IMR-90 (cell line): Measurements from ENCODE around the gene HGF. TPM values are rescaled to one million over a fixed set of nuclear protein-coding genes. Genes with fewer than 3 reads are reported as not detected.

ENCODE experiments used
- ATAC-seq: fragments of 200-7000 bp; cut with Tn5 transposase; 2 replicates; pipeline ENCODE4 v1.9.1; 2020; ENCODE audit warnings: low read depth, mild to moderate bottlenecking, moderate library complexity
- BruUV-seq: library from RNA; stranded (reverse); fragments of 400-500 nt; replicated peaks from 2 replicates; lab custom pipeline; 2021; lab: Mats Ljungman, UMichigan
- CTCF ChIA-PET: fragments of 300-600 bp; formaldehyde crosslinking; extraction: SDS; loops from one replicate; lab custom pipeline; 2021; ENCODE audit warnings: antibody characterized with exemption; lab: Yijun Ruan, JAX
- POLR2A ChIA-PET: fragments of 300-600 bp; sonication (Branson Sonifier 250); formaldehyde crosslinking; loops from one replicate; lab custom pipeline; 2022; ENCODE audit warnings: antibody characterized with exemption; ENCODE audit not compliant: unreplicated experiment; lab: Charles Lee
- DNase-seq: peaks from one replicate; pipeline ENCODE4 v3.0.0; 2013
- H2AFZ ChIP-seq: replicated peaks from 2 replicates; pipeline ENCODE3; 2013; ENCODE audit warnings: low read length, mild to moderate bottlenecking; ENCODE audit not compliant: poor library complexity
- H2AK5ac ChIP-seq: 2 replicates; pipeline ENCODE4 v1.6.1; 2013; ENCODE audit warnings: low read depth, low read length, inconsistent platforms
- H2AK9ac ChIP-seq: replicated peaks from 2 replicates; pipeline ENCODE3; 2013; ENCODE audit warnings: mild to moderate bottlenecking, low read depth, low read length, moderate library complexity; ENCODE audit not compliant: poor library complexity
- H2BK120ac ChIP-seq: 2 replicates; pipeline ENCODE4 v1.6.1; 2013; ENCODE audit warnings: low read depth, low read length, inconsistent platforms
- H2BK15ac ChIP-seq: 3 replicates; pipeline ENCODE4 v1.6.1; 2013; ENCODE audit warnings: low read depth, low read length, inconsistent platforms
- H2BK20ac ChIP-seq: 2 replicates; pipeline ENCODE4 v1.6.1; 2013; ENCODE audit warnings: low read depth, mild to moderate bottlenecking, inconsistent platforms, low read length, moderate library complexity
- H2BK5ac ChIP-seq: 2 replicates; pipeline ENCODE4 v1.6.1; 2013; ENCODE audit warnings: mild to moderate bottlenecking, low read depth, low read length, inconsistent platforms; ENCODE audit not compliant: poor library complexity, severe bottlenecking
- H3K14ac ChIP-seq: replicated peaks from 2 replicates; pipeline ENCODE4 v1.6.1; 2013; ENCODE audit warnings: low read depth, low read length, inconsistent platforms
- H3K18ac ChIP-seq: 2 replicates; pipeline ENCODE4 v1.6.1; 2013; ENCODE audit warnings: low read depth, low read length, control low read depth
- H3K23ac ChIP-seq: 2 replicates; pipeline ENCODE4 v1.6.1; 2013; ENCODE audit warnings: low read depth, low read length, inconsistent platforms
- H3K27ac ChIP-seq: 2 replicates; pipeline ENCODE4 v1.5.1; 2013; ENCODE audit warnings: mild to moderate bottlenecking, control low read depth, low read length; ENCODE audit not compliant: insufficient read depth
- H3K27me3 ChIP-seq: 2 replicates; pipeline ENCODE4 v1.6.1; 2013; ENCODE audit warnings: low read length; ENCODE audit not compliant: control insufficient read depth, insufficient read depth
- H3K36me3 ChIP-seq: 2 replicates; pipeline ENCODE4 v1.6.1; 2013; ENCODE audit warnings: low read length, mixed read lengths; ENCODE audit not compliant: control insufficient read depth, insufficient read depth
- H3K4ac ChIP-seq: 2 replicates; pipeline ENCODE4 v1.6.1; 2013; ENCODE audit warnings: low read depth, low read length, inconsistent platforms
- H3K4me1 ChIP-seq: 2 replicates; pipeline ENCODE4 v1.6.1; 2013; ENCODE audit warnings: low read length, mixed read lengths; ENCODE audit not compliant: control insufficient read depth, insufficient read depth
- H3K4me2 ChIP-seq: 2 replicates; pipeline ENCODE4 v1.6.1; 2013; ENCODE audit warnings: low read depth, mild to moderate bottlenecking, control low read depth, low read length, moderate library complexity
- H3K4me3 ChIP-seq: 2 replicates; pipeline ENCODE4 v1.5.1; 2013; ENCODE audit warnings: low read depth, mild to moderate bottlenecking, control low read depth, low read length, moderate library complexity; ENCODE audit not compliant: insufficient read depth
- H3K56ac ChIP-seq: 2 replicates; pipeline ENCODE4 v1.6.1; 2013; ENCODE audit warnings: low read length, inconsistent platforms; ENCODE audit not compliant: insufficient read depth; ENCODE audit errors: extremely low read depth
- H3K79me1 ChIP-seq, 2 experiments: 2 replicates each; pipeline ENCODE4 v1.6.1; 2013; ENCODE audit warnings: low read length in 2 of 2, inconsistent platforms in 1 of 2, low read depth in 1 of 2
- H3K9ac ChIP-seq: 2 replicates; pipeline ENCODE4 v1.6.1; 2013; ENCODE audit warnings: low read depth, low read length, control low read depth
- H3K9me1 ChIP-seq: 2 replicates; pipeline ENCODE4 v1.6.1; 2013; ENCODE audit warnings: low read length, inconsistent platforms; ENCODE audit not compliant: insufficient read depth
- H3K9me3 ChIP-seq: 2 replicates; pipeline ENCODE4 v1.6.1; 2013; ENCODE audit warnings: low read length; ENCODE audit not compliant: control insufficient read depth, insufficient read depth
- H4K20me1 ChIP-seq: 2 replicates; pipeline ENCODE4 v1.6.1; 2013; ENCODE audit warnings: low read length, inconsistent platforms; ENCODE audit not compliant: insufficient read depth
- H4K5ac ChIP-seq: 2 replicates; pipeline ENCODE4 v1.6.1; 2013; ENCODE audit warnings: mild to moderate bottlenecking, low read depth, low read length, control low read depth
- H4K8ac ChIP-seq, 2 experiments: 2 replicates each; pipeline ENCODE4 v1.6.1; 2013; ENCODE audit warnings: low read depth in 2 of 2, low read length in 2 of 2, control low read depth in 1 of 2, inconsistent platforms in 1 of 2
- H4K91ac ChIP-seq: 2 replicates; pipeline ENCODE4 v1.6.1; 2013; ENCODE audit warnings: low read depth, low read length, inconsistent platforms; ENCODE audit not compliant: insufficient read depth
- BHLHE40 ChIP-seq: fragments of 150-350 bp; IDR thresholded peaks from 2 replicates; pipeline ENCODE4 v1.6.1; 2016; ENCODE audit warnings: mild to moderate bottlenecking, low read depth, low read length
- CEBPB ChIP-seq: IDR thresholded peaks from 2 replicates; pipeline ENCODE4 v1.6.1; 2012; ENCODE audit warnings: low read depth, low read length, improper control_type of control experiment
- CHD1 ChIP-seq: IDR thresholded peaks from 2 replicates; pipeline ENCODE4 v1.6.1; 2012; ENCODE audit warnings: low read depth, low read length, improper control_type of control experiment
- ELK1 ChIP-seq: fragments of 150-350 bp; IDR thresholded peaks from 2 replicates; pipeline ENCODE4 v1.6.1; 2016; ENCODE audit warnings: low read depth, mild to moderate bottlenecking, low read length, moderate library complexity, borderline replicate concordance
- FOS ChIP-seq: fragments of 150-350 bp; IDR thresholded peaks from 2 replicates; pipeline ENCODE4 v1.6.1; 2016; ENCODE audit warnings: low read depth, low read length
- MAFK ChIP-seq: IDR thresholded peaks from 2 replicates; pipeline ENCODE4 v1.6.1; 2012; ENCODE audit warnings: low read depth, low read length, improper control_type of control experiment
- MAZ ChIP-seq: IDR thresholded peaks from 2 replicates; pipeline ENCODE4 v1.6.1; 2012; ENCODE audit warnings: low read depth, mild to moderate bottlenecking, low read length, improper control_type of control experiment, moderate library complexity, borderline replicate concordance
- MXI1 ChIP-seq: IDR thresholded peaks from 2 replicates; pipeline ENCODE4 v1.6.1; 2012; ENCODE audit warnings: low read depth, mild to moderate bottlenecking, low read length, moderate library complexity, borderline replicate concordance
- POLR2A ChIP-seq: IDR thresholded peaks from 2 replicates; pipeline ENCODE4 v1.6.1; 2012; ENCODE audit warnings: mild to moderate bottlenecking, low read depth, low read length
- RAD21 ChIP-seq: IDR thresholded peaks from 2 replicates; pipeline ENCODE4 v1.6.1; 2012; ENCODE audit warnings: low read length, improper control_type of control experiment
- RCOR1 ChIP-seq: IDR thresholded peaks from 2 replicates; pipeline ENCODE4 v1.6.1; 2012; ENCODE audit warnings: mild to moderate bottlenecking, low read length, improper control_type of control experiment; ENCODE audit not compliant: insufficient replicate concordance
- RFX5 ChIP-seq: IDR thresholded peaks from 2 replicates; pipeline ENCODE4 v1.8.0; 2012; ENCODE audit warnings: low read depth, mild to moderate bottlenecking, low read length, moderate library complexity
- SMC3 ChIP-seq: fragments of 150-350 bp; IDR thresholded peaks from 2 replicates; pipeline ENCODE4 v1.6.1; 2016; ENCODE audit warnings: low read depth, mild to moderate bottlenecking, antibody characterized with exemption, low read length, moderate library complexity
- WGBS, 2 experiments: methylation state at CpG; one replicate each; pipeline versions ENCODE4 v1.1.5 to v1.1.7; 2013; ENCODE audit warnings: missing lambda C conversion rate in 2 of 2; ENCODE audit not compliant: insufficient read length in 1 of 2; ENCODE audit errors: extremely low coverage in 2 of 2; 5-methylcytosine and 5-hydroxymethylcytosine counted together
- dilution Hi-C: fragments of 300-500 bp; cut with HindIII; formaldehyde crosslinking; loops from one replicate; pipeline ENCODE4 v1.14.3; 2018; ENCODE audit warnings: low sequenced_read_pairs; ENCODE audit not compliant: unreplicated experiment
- in situ Hi-C: fragments of 300-500 bp; cut with MboI; formaldehyde crosslinking; loops from 3 replicates; pipeline ENCODE4 v1.14.3; 2019; ENCODE audit warnings: low sequenced_read_pairs, inconsistent platforms, mixed read lengths
- intact Hi-C: fragments of 100-400 bp; cut with micrococcal nuclease; formaldehyde crosslinking; loops from 2 replicates; pipeline ENCODE4 v1.10.0; 2022
- polyA plus RNA-seq, 3 experiments: library from polyadenylated mRNA; depleted of rRNA; stranded (reverse); fragments of >200 nt; gene quantifications; 2 replicates each; pipeline ENCODE4 v1.2.3, GENCODE V29; 2012; ENCODE audit warnings: low replicate concordance in 1 of 3
- total RNA-seq: library from RNA; depleted of rRNA; stranded (reverse); fragments of >200 nt; gene quantifications from 2 replicates; pipeline ENCODE4 v1.2.3, GENCODE V29; 2012
- TF ChIP-seq, protein P1 (sequence below): conservative IDR thresholded peaks from 2 replicates; pipeline ENCODE4 v1.5.1; 2012; ENCODE audit warnings: mild to moderate bottlenecking, low read depth, low read length, improper control_type of control experiment

The HGF gene
- total and polyA plus RNA-seq, 2 of the 4 experiments (the other 2 are of a cell fraction), result 16.8 to 50.9 TPM

GRCh38 chr7:81789406-81790119, 19.7 kb upstream of the HGF start:
- 0 out of 2 replicates have a peak, but pooled peaks cover 1% of the 10 kb centered on the region for H3K4me1 ChIP-seq
- no peak overlapping the region for H2BK15ac ChIP-seq
- no peaks in the 10 kb centered on the region for H3K27me3 ChIP-seq
- ChIA-PET CTCF (interaction anchor here (0.7 to 1.3 kb wide), 2 partner anchors 10 to 11 kb away, joined by 3 to 5 read pairs; no protein-coding TSS in a partner anchor), POLR2A (no interaction called here)
- H4K20me1 ChIP-seq, result no peaks in the 10 kb centered on the region
- no TSS peak for BruUV-seq
- H3K9me1 ChIP-seq, result no peaks in the 10 kb centered on the region
- H3K4me3 ChIP-seq, result no peak overlapping the region
- no peak overlapping the region for H3K4ac ChIP-seq
- no peaks in the 10 kb centered on the region for H3K9me3 ChIP-seq
- no peak overlapping the region for H2BK5ac ChIP-seq
- H3K18ac ChIP-seq, result no peak overlapping the region
- no peak overlapping the region for H3K27ac ChIP-seq
- H2AFZ ChIP-seq, result no peak overlapping the region
- H3K56ac ChIP-seq, result no peak overlapping the region
- no peak overlapping the region for H2AK9ac ChIP-seq
- peak; percentile 78 for ATAC-seq
- H4K91ac ChIP-seq, result no peak overlapping the region
- H3K79me1 ChIP-seq, result no peaks in the 10 kb centered on the region
- WGBS, 2 experiments, result no CpG with 5 or more reads among the region's 1 CpG
- no peak overlapping the region for H2BK20ac ChIP-seq
- H3K4me2 ChIP-seq, result no peak overlapping the region
- H3K14ac ChIP-seq, result no peak overlapping the region
- no peak overlapping the region for H3K23ac ChIP-seq
- intact Hi-C loops (no loop called here), in situ Hi-C loops (no loop called here), dilution Hi-C loops (no loop called here)
- no peak overlapping the region for H2BK120ac ChIP-seq
- no peak for TF ChIP-seq BHLHE40
- TF ChIP-seq POLR2A, result no peak
- TF ChIP-seq RFX5, result no peak
- no peak for TF ChIP-seq ELK1
- TF ChIP-seq MAZ, result no peak
- TF ChIP-seq MAFK, result no peak
- TF ChIP-seq RAD21, result no peak
- TF ChIP-seq CHD1, result no peak
- TF ChIP-seq CEBPB, result no peak
- TF ChIP-seq FOS, result no peak
- TF ChIP-seq MXI1, result no peak
- TF ChIP-seq RCOR1, result no peak
- TF ChIP-seq, protein P1, sequence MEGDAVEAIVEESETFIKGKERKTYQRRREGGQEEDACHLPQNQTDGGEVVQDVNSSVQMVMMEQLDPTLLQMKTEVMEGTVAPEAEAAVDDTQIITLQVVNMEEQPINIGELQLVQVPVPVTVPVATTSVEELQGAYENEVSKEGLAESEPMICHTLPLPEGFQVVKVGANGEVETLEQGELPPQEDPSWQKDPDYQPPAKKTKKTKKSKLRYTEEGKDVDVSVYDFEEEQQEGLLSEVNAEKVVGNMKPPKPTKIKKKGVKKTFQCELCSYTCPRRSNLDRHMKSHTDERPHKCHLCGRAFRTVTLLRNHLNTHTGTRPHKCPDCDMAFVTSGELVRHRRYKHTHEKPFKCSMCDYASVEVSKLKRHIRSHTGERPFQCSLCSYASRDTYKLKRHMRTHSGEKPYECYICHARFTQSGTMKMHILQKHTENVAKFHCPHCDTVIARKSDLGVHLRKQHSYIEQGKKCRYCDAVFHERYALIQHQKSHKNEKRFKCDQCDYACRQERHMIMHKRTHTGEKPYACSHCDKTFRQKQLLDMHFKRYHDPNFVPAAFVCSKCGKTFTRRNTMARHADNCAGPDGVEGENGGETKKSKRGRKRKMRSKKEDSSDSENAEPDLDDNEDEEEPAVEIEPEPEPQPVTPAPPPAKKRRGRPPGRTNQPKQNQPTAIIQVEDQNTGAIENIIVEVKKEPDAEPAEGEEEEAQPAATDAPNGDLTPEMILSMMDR, result no peak
- TF ChIP-seq SMC3, result no peak
- no peak overlapping the region for H4K8ac ChIP-seq
- no peak overlapping the region for H3K9ac ChIP-seq
- H4K5ac ChIP-seq, result no peak overlapping the region
- peak; percentile 36 for DNase-seq
- H2AK5ac ChIP-seq, result no peak overlapping the region
- no peaks in the 10 kb centered on the region for H3K36me3 ChIP-seq
